Gastrocnemius medialis (tissue), 4 donors: ENCODE results near the gene ZNF672. TPM values are rescaled to one million over a fixed set of nuclear protein-coding genes. Genes with fewer than 3 reads are reported as not detected.

ENCODE experiments used
- ATAC-seq, 2 donors: fragments of 150-250 bp; one replicate each; pipeline ENCODE4 v1.9.1; 2016
- DNase-seq, 2 donors: peaks; one replicate each; pipeline ENCODE4 v3.0.0-alpha.2; 2019
- H3K27ac ChIP-seq, 4 donors: fragments of 200-600 bp; sonication (generic); 1 replicate in 1 of 4; 2 replicates in 3 of 4; pipeline ENCODE4 v1.5.1; 2016 to 2018; ENCODE audit warnings: mild to moderate bottlenecking in 2 of 4, moderate library complexity in 1 of 4
- H3K27me3 ChIP-seq, 3 donors: fragments of 200-600 bp; sonication (generic) in 2 of 3; 1 replicate in 1 of 3; 2 replicates in 2 of 3; pipeline versions ENCODE4 v1.5.1 to v1.6.0; 2016 to 2019; ENCODE audit warnings: mild to moderate bottlenecking in 1 of 3, moderate library complexity in 1 of 3
- H3K36me3 ChIP-seq, 2 donors: fragments of 200-600 bp; sonication (generic) in 1 of 2; one replicate each; pipeline ENCODE4 v1.5.1; 2017 to 2018
- H3K4me1 ChIP-seq, 2 donors: fragments of 200-600 bp; sonication (generic) in 1 of 2; one replicate each; pipeline ENCODE4 v1.5.1; 2016 to 2017; ENCODE audit warnings: mild to moderate bottlenecking in 2 of 2
- H3K4me3 ChIP-seq, 4 donors: fragments of 200-600 bp; sonication (generic) in 3 of 4; 1 replicate in 1 of 4; 2 replicates in 3 of 4; pipeline ENCODE4 v1.5.1; 2016 to 2019; ENCODE audit warnings: mild to moderate bottlenecking in 2 of 4
- H3K9me3 ChIP-seq, 3 donors: fragments of 200-600 bp; sonication (generic) in 2 of 3; 1 replicate in 1 of 3; 2 replicates in 2 of 3; pipeline ENCODE4 v1.5.1; 2016 to 2019
- CTCF ChIP-seq, 5 experiments: fragments of 450-650 bp in 3 of 5; fragments of 200-600 bp in 2 of 5; sonication (generic) in 2 of 5; IDR thresholded peaks in 4 of 5; conservative IDR thresholded peaks in 1 of 5; 1 replicate in 4 of 5; 2 replicates in 1 of 5; pipeline ENCODE4 v1.5.1; 2016 to 2019; ENCODE audit warnings: antibody characterized with exemption in 5 of 5, mild to moderate bottlenecking in 3 of 5, moderate library complexity in 3 of 5
- POLR2A ChIP-seq, 2 donors: fragments of 450-650 bp; IDR thresholded peaks; one replicate each; pipeline ENCODE4 v1.6.1; 2017; ENCODE audit warnings: antibody characterized with exemption in 2 of 2, mild to moderate bottlenecking in 2 of 2, moderate library complexity in 2 of 2
- in situ Hi-C, 4 donors: fragments of 200-750 bp; cut with MboI; loops; one replicate each; pipeline versions ENCODE4 v1.15.0 to v1.8.0; 2017; ENCODE audit warnings: low sequenced_read_pairs in 4 of 4
- intact Hi-C: fragments of 100-400 bp; cut with DNase I; formaldehyde crosslinking; loops from one replicate; pipeline ENCODE4 v1.15.1; 2023; ENCODE audit warnings: low total_unique reads
- microRNA-seq, 2 donors: library from miRNA; unstranded; fragments of <30 nt; microRNA quantifications; one replicate each; pipeline ENCODE4, GENCODE V29; 2016; ENCODE audit warnings: borderline replicate concordance in 2 of 2
- total RNA-seq, 4 donors: library from RNA; depleted of rRNA; stranded (reverse); fragments of >200 nt; gene quantifications; one replicate each; pipeline versions ENCODE4 v1.1.0 to v1.2.3, GENCODE V29; 2016

ZNF672 gene
- total RNA-seq, 4 donors from 2014 or later, result 41.9 to 81.0 (median 59.0) TPM

- in situ Hi-C loops (no loop called here), intact Hi-C loops (no loop called here)
- Histone ChIP-seq H3K27ac (no peak overlapping the region), H3K4me1 (no peaks in the 10 kb centered on the region), H3K27me3 (no peaks in the 10 kb centered on the region), H3K36me3 (no peaks in the 10 kb centered on the region), H3K4me3 (no peak overlapping the region), H3K9me3 (no peaks in the 10 kb centered on the region)
- no peak for DNase-seq
- no peak for ATAC-seq
- no peak for TF ChIP-seq CTCF (IDR thresholded peaks at IDR 0.05 in 4 of 5, conservative IDR thresholded peaks at IDR 0.05 in 1 of 5)
- no peak for TF ChIP-seq POLR2A (IDR thresholded peaks at IDR 0.05)
Observed at GRCh38 chr1:248892590-248892989, 54.6 kb downstream of the ZNF672 start.

- Histone ChIP-seq H3K36me3 (no peaks in the 10 kb centered on the region), H3K27ac (no peak overlapping the region), H3K4me3 (no peak overlapping the region), H3K4me1 (no peaks in the 10 kb centered on the region), H3K9me3 (no peaks in the 10 kb centered on the region), H3K27me3 (no peaks in the 10 kb centered on the region)
- intact Hi-C loops, result no loop called here
- in situ Hi-C loops, result no loop called here
- TF ChIP-seq POLR2A (IDR thresholded peaks at IDR 0.05) (no peak), CTCF (IDR thresholded peaks at IDR 0.05 in 4 of 5, conservative IDR thresholded peaks at IDR 0.05 in 1 of 5) (no peak)
- DNase-seq (no peak), ATAC-seq (no peak)
Observed at GRCh38 chr1:248894837-248895236, 56.8 kb downstream of the ZNF672 start.

- DNase-seq, result no peak
- no peak overlapping the region for H3K27ac ChIP-seq
- intact Hi-C loops (no loop called here), in situ Hi-C loops (no loop called here)
- no peak for ATAC-seq
- no peaks in the 10 kb centered on the region for H3K4me1 ChIP-seq
- H3K9me3 ChIP-seq, result no peaks in the 10 kb centered on the region
- H3K27me3 ChIP-seq, result peaks cover 0 to 3% (median 0%) of the 10 kb centered on the region in 3 donors
- no peak overlapping the region for H3K4me3 ChIP-seq
- TF ChIP-seq POLR2A (IDR thresholded peaks at IDR 0.05), result no peak
- no peak for TF ChIP-seq CTCF (IDR thresholded peaks at IDR 0.05 in 4 of 5, conservative IDR thresholded peaks at IDR 0.05 in 1 of 5)
- H3K36me3 ChIP-seq, result no peaks in the 10 kb centered on the region
Observed at GRCh38 chr1:248897412-248898337, 59.7 kb downstream of the ZNF672 start.

Small RNAs within 50 kb of the gene (microRNA-seq; reads per million reads assigned to microRNA genes)
- gene MIR3124, result 10.6 to 15.4 reads per million in 2 donors

Other genes with a start within 250 kb of the ZNF672 start
- not detected for gene OR2T10, start 240.5 kb upstream of the ZNF672 start, total RNA-seq
- gene OR2T11, start 203.1 kb upstream of the ZNF672 start, total RNA-seq, result not detected
- gene OR2T35, start 192.9 kb upstream of the ZNF672 start, total RNA-seq, result not detected
- not detected for gene OR2T27, start 182.7 kb upstream of the ZNF672 start, total RNA-seq
- not detected for gene OR14I1, start 135.5 kb upstream of the ZNF672 start, total RNA-seq
- 1 to 10 TPM in 1 of 4 donors, not detected in 3; 1.7 TPM for gene LYPD8, start 82.5 kb upstream of the ZNF672 start, total RNA-seq
- gene SH3BP5L, start 12.3 kb upstream of the ZNF672 start, total RNA-seq, result 10 to 100 TPM; 15.7 to 26.4 (median 22.8) TPM
- gene ZNF692, start 20.9 kb downstream of the ZNF672 start, total RNA-seq, result 10 to 100 TPM in 3 of 4 donors, 1 to 10 TPM in 1; 8.0 to 38.0 (median 13.9) TPM
- gene PGBD2, start 68.0 kb downstream of the ZNF672 start, total RNA-seq, result 1 to 10 TPM in 3 of 4 donors, under 1 TPM in 1; 0.22 to 2.8 (median 2.0) TPM